NAMALWA (cell line): ENCODE data around the gene CDK18.

ENCODE experiments used
- DNase-seq: peaks from one replicate; pipeline ENCODE4 v3.0.0-alpha.2; 2015; ENCODE audit warnings: low spot score

Gene CDK18

GRCh38 chr1:205570796-205571537, 66.5 kb downstream of the CDK18 start:
- DNase-seq, result no peak

GRCh38 chr1:205571747-205572146, 67.3 kb downstream of the CDK18 start:
- DNase-seq, result no peak

GRCh38 chr1:205572421-205572820, 68.0 kb downstream of the CDK18 start:
- no peak for DNase-seq

- DNase-seq, result no peak
Measured at GRCh38 chr1:205575294-205575885, 70.9 kb downstream of the CDK18 start.

GRCh38 chr1:205576011-205576410, 71.5 kb downstream of the CDK18 start:
- DNase-seq, result no peak

- no peak for DNase-seq
Measured at GRCh38 chr1:205576805-205577761, 72.6 kb downstream of the CDK18 start.

GRCh38 chr1:205577874-205578658, 73.6 kb downstream of the CDK18 start:
- DNase-seq, result no peak

- DNase-seq, result no peak
Measured at GRCh38 chr1:205578780-205579571, 74.5 kb downstream of the CDK18 start.

GRCh38 chr1:205579711-205580110, 75.2 kb downstream of the CDK18 start:
- DNase-seq, result no peak

- no peak for DNase-seq
Measured at GRCh38 chr1:205580140-205580922, 75.9 kb downstream of the CDK18 start.

- no peak for DNase-seq
Measured at GRCh38 chr1:205580923-205581180, 76.4 kb downstream of the CDK18 start.

GRCh38 chr1:205581321-205581980, 77.0 kb downstream of the CDK18 start:
- DNase-seq, result no peak

GRCh38 chr1:205582046-205582445, 77.6 kb downstream of the CDK18 start:
- DNase-seq, result no peak
